IPS-20b (cell line): ENCODE measurements around the gene DCC.

Experiments used
- H3K27ac ChIP-seq: one replicate; pipeline ENCODE4 v1.5.1; 2013; ENCODE audit warnings: low read length
- H3K27me3 ChIP-seq: 2 replicates; pipeline ENCODE4 v1.6.1; 2013; ENCODE audit warnings: mild to moderate bottlenecking, low read length, inconsistent platforms; ENCODE audit not compliant: insufficient read depth
- H3K36me3 ChIP-seq: 2 replicates; pipeline ENCODE4 v1.6.1; 2013; ENCODE audit warnings: low read depth, mild to moderate bottlenecking, inconsistent platforms, low read length, moderate library complexity; ENCODE audit not compliant: insufficient read depth
- H3K4me1 ChIP-seq: 2 replicates; pipeline ENCODE4 v1.6.1; 2013; ENCODE audit warnings: mild to moderate bottlenecking, control low read depth, inconsistent platforms, low read length, moderate library complexity; ENCODE audit not compliant: insufficient read depth
- H3K4me3 ChIP-seq: 2 replicates; pipeline ENCODE4 v1.5.1; 2013; ENCODE audit warnings: mild to moderate bottlenecking, low read length, inconsistent platforms
- H3K9ac ChIP-seq: 2 replicates; pipeline ENCODE4 v1.6.1; 2013; ENCODE audit warnings: low read depth, mild to moderate bottlenecking, inconsistent platforms, low read length, moderate library complexity
- H3K9me3 ChIP-seq: 2 replicates; pipeline ENCODE4 v1.6.1; 2013; ENCODE audit warnings: mild to moderate bottlenecking, low read depth, low read length, inconsistent platforms; ENCODE audit not compliant: insufficient read depth

Gene DCC

DNA sequence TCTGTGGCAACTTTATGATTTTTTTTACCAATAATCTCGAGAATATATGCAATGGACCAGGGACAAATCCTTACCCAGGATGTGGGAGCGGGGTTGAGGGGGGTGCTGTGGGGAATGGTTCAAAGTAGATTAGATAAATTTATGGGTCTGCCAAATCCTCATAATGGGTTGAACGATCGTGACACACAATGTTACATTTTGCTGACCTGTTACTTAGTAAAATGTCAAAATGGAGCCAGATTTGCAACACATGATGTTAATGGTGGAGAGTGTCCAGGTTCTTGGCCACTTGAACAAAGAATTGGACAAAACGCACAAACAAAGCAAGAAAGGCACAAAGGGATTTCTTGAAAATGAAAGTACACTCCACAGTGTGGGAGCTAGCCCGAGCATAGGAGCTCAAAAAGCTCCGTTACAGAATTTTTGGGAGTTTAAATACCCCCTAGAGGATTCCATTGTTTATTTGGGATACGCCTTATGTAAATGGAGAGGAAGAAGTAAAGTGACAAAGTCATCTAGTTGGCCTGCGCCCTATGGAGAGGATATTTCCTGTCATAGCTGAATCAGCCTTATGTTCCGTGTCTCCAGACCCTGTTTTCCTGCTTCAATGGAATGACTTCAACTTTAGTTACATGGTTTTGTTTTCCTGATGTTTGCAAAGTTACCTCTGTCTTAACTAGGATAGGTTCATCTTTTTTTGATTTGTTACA, 776.0 kb downstream of the DCC start:
- Histone ChIP-seq H3K36me3 (no peaks in the 10 kb centered on the region), H3K9ac (no peak overlapping the region), H3K27me3 (no peaks in the 10 kb centered on the region), H3K4me1 (peaks cover 2% of the 10 kb centered on the region; the same call in 1 of the 2 replicates), H3K27ac (no peak overlapping the region), H3K9me3 (no peaks in the 10 kb centered on the region), H3K4me3 (no peak overlapping the region)

DNA sequence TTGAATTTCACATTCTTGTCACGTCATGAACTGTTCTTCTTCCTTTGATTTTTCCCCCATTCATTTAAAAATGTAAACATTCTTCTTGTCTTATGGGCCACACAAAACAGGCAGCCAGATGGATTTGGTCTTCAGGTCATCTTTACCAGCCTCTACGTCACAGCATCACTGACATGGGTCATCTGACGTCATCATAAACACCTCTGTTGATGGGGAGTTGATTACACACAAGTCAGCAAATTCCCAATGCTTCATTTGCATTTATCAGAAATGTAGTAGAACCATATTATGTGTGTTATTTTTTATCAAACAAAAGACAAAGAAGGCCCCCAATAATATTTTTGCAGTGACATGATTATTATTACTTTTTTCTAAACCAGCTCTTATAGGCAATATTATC, 777.9 kb downstream of the DCC start:
- Histone ChIP-seq H3K27ac (no peak overlapping the region), H3K4me3 (no peak overlapping the region), H3K4me1 (peaks cover 2% of the 10 kb centered on the region; the same call in 1 of the 2 replicates), H3K36me3 (no peaks in the 10 kb centered on the region), H3K9me3 (no peaks in the 10 kb centered on the region), H3K27me3 (no peaks in the 10 kb centered on the region), H3K9ac (no peak overlapping the region)

DNA sequence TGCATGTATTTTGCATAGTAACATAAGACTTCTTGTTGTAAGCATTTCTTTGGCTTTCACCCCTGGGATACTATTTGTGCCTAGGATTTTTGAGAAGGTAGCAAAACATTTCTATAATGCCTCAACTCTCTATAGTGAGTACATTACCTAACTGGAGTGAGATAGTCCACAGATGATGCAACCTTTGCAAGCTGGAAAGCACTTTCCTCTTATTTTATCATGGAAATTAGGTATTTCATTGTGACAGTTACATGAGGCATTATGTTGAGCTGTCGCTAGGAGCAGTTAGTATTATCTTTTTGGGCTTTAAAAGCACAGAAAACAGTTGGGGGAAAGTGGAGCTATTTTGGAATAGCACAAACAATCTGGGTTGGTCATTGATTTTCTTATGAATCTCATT, 786.2 kb downstream of the DCC start:
- H3K27ac ChIP-seq, result peak overlapping the region; percentile 64
- no peak overlapping the region for H3K4me3 ChIP-seq
- H3K36me3 ChIP-seq, result no peaks in the 10 kb centered on the region
- no peaks in the 10 kb centered on the region for H3K27me3 ChIP-seq
- H3K4me1 ChIP-seq, result peaks cover 12% of the 10 kb centered on the region; the same call in 1 of the 2 replicates
- H3K9me3 ChIP-seq, result no peaks in the 10 kb centered on the region
- H3K9ac ChIP-seq, result no peak overlapping the region

DNA sequence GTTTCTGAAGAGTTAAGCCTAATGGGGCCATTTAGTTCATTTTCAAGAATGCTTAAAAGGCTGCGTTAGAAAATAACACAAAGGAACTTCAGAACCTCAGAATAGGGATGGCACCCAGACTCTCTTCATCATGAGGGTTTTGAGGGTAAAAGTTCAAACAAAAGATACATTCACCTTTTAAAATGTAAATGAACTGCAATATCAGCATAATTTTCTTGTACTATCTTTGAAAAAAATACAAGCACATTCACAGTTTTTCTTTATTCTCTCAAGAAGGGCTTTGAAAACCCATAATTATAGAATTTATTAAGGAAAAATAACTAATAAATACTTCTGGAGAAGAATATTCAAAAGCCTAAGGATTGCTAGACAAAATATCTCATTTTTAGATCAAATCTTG, 791.0 kb downstream of the DCC start:
- Histone ChIP-seq H3K4me3 (no peak overlapping the region), H3K4me1 (peaks cover 11% of the 10 kb centered on the region; the same call in 1 of the 2 replicates), H3K36me3 (no peaks in the 10 kb centered on the region), H3K27ac (no peak overlapping the region), H3K9me3 (no peaks in the 10 kb centered on the region), H3K27me3 (no peaks in the 10 kb centered on the region), H3K9ac (no peak overlapping the region)

DNA sequence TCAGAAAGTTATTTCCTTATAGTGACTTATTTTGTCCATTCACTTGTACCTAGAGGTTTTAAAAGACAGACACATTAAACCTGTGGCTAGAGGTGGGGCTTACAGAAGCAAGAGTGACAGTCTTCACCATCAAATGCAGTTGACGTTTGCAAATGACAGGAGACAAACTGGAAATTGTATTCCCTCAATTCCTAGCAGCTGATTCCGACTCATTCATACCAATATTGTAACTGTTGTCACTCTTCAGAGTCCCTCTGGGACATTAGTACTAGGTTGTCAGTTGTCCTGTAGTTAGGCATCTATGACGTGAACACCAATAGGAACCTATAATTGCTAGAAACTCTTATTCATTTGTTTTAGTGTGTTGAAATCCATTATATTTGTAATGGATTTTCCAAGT, 794.7 kb downstream of the DCC start:
- H3K27me3 ChIP-seq, result no peaks in the 10 kb centered on the region
- no peak overlapping the region for H3K27ac ChIP-seq
- H3K4me1 ChIP-seq, result peaks cover 5% of the 10 kb centered on the region; the same call in 1 of the 2 replicates
- no peaks in the 10 kb centered on the region for H3K36me3 ChIP-seq
- no peak overlapping the region for H3K4me3 ChIP-seq
- peaks cover 3% of the 10 kb centered on the region; the same call in 1 of the 2 replicates for H3K9me3 ChIP-seq
- H3K9ac ChIP-seq, result no peak overlapping the region

DNA sequence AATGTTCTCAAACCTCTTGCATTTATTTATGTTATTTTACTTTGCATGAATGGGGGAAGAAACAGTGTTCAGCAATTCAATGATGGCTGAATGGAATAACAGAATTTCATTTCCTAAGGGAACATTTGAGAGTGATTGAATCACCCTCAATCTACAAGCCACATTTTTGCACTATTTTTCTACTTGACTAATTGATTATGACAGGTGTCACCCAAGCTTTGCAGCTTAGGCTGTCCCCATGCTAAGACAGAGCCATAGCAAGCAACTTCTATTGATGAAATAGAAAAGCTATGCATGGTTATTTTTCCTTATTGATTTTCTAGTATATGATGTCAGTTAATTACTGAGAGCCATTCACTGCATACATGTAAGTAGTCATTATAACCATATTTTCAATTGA, 795.7 kb downstream of the DCC start:
- Histone ChIP-seq H3K4me3 (no peak overlapping the region), H3K9me3 (peaks cover 3% of the 10 kb centered on the region; the same call in 1 of the 2 replicates), H3K27me3 (no peaks in the 10 kb centered on the region), H3K9ac (no peak overlapping the region), H3K4me1 (peaks cover 5% of the 10 kb centered on the region; the same call in 1 of the 2 replicates), H3K27ac (no peak overlapping the region), H3K36me3 (no peaks in the 10 kb centered on the region)

DNA sequence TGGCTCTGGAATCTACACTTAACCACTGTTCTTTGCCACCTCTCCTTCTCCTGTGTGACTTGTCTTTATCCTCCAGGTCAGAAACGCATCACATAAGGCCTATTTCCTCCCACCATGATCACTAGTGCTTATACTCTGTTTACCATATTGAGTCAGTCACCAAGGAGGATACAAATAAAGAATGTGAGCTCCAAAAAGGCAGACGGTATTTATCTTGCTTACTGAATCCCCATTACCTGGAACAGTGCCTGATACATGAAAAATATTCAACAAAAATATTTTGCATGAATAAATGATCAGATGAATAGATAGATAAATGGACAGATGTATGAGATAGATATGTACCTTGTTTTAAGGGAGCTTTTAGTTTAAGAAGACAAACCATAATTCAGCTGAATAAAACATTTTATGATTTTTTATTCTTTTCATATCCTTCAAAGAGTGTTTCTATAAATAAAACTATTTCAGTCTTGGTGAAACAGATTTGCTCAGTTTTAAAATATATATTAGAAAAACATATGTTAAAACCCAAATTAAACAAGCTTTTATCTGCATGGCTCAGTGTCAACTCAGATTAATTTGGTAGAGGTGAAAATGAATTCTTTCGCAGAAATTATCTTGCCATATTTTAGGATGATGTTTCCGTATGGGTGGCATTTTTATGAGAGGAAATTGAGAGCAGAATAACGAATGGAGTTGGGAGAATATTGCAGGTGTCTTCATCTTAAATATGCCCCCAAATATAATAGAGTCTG, 799.9 kb downstream of the DCC start:
- Histone ChIP-seq H3K36me3 (no peaks in the 10 kb centered on the region), H3K27ac (no peak overlapping the region), H3K4me3 (no peak overlapping the region), H3K27me3 (no peaks in the 10 kb centered on the region), H3K9ac (no peak overlapping the region), H3K9me3 (peaks cover 3% of the 10 kb centered on the region; the same call in 1 of the 2 replicates), H3K4me1 (peaks cover 5% of the 10 kb centered on the region; the same call in 1 of the 2 replicates)

DNA sequence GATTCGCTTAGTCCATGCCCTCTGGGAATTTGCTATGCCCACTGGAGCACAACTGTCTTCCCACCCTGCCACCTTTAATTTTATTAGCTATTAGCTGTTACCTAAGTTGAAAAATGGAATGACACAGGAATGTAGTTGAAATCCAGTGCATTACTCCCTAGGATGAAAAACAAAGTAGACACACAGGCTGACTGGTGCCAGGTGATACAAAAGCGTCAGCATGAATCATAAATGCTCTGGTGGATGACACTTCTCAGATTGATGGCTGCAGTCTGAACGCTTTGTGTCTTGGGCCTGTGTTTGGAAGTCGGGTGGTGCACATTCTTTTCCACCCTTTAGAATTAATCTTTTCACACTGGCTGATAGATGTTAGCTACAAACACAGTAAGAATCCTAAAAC, 802.0 kb downstream of the DCC start:
- peaks cover 2% of the 10 kb centered on the region; the same call in 1 of the 2 replicates for H3K9me3 ChIP-seq
- no peaks in the 10 kb centered on the region for H3K27me3 ChIP-seq
- no peak overlapping the region for H3K9ac ChIP-seq
- H3K27ac ChIP-seq, result no peak overlapping the region
- H3K4me3 ChIP-seq, result no peak overlapping the region
- H3K4me1 ChIP-seq, result peaks cover 5% of the 10 kb centered on the region; the same call in 1 of the 2 replicates
- H3K36me3 ChIP-seq, result no peaks in the 10 kb centered on the region

DNA sequence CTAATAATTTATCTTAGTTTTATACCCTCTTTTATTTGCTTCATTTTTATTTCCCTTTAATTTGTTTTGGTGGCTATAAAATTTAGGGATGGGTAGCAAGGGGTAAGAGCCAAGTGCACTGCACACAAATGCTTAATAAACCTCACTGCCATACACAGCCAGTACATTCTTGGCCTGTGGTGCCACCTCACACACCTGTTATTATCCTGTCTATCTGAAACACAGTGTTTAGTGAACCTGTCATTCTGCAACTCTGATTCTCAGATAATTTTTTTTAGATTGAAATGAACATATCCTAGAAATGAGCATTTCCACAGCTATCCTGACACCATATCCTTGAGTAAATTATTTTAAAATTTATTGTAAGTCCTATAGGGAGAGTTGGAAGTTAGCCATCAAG, 807.5 kb downstream of the DCC start:
- Histone ChIP-seq H3K27ac (no peak overlapping the region), H3K27me3 (no peaks in the 10 kb centered on the region), H3K9me3 (no peaks in the 10 kb centered on the region), H3K4me3 (no peak overlapping the region), H3K36me3 (no peaks in the 10 kb centered on the region), H3K4me1 (no peaks in the 10 kb centered on the region), H3K9ac (no peak overlapping the region)

DNA sequence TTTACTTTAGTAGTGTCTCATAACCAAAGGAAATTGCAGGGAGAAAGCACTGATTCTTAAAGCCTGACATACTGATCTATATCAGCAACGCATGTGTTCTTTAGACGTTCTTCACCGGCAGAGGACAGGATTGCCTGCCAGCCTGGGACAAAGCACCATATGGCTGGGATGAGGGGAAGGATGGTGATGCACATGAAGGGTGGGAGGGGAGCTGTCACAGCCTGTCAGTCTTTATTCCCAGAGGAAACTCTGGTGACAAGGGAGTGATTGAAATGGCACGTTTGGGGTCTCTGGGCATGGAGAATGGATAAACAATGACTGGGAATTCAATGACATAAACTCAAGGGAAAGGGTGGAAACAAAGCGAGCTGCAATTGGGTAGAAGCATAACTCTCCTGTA, 808.1 kb downstream of the DCC start:
- Histone ChIP-seq H3K9me3 (no peaks in the 10 kb centered on the region), H3K27ac (no peak overlapping the region)

DNA sequence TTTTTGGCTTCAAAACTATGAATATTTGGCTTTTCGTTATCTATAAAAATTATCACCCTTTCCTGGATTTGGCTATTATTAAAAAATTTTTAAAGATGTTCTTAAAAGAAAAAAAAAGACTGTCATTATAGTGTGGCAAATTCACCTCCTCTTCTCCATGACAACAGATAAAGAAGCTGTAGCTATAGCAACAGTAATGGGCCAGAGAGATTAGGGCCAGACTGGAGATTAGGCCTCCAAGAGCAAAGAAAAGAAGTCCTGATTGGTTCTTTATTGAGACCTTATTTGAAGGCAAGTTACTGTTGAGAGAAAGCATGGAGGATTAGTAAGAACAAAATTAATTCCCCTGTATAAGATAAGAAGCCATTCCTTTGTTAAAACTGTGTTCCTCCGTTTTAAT, 812.5 kb downstream of the DCC start:
- Histone ChIP-seq H3K36me3 (no peaks in the 10 kb centered on the region), H3K4me1 (no peaks in the 10 kb centered on the region), H3K4me3 (no peak overlapping the region)

More for the DNA sequence above, 808.1 kb downstream of the DCC start:
- Histone ChIP-seq H3K4me3 (no peak overlapping the region), H3K36me3 (no peaks in the 10 kb centered on the region), H3K9ac (no peak overlapping the region), H3K4me1 (no peaks in the 10 kb centered on the region), H3K27me3 (no peaks in the 10 kb centered on the region)

DNA sequence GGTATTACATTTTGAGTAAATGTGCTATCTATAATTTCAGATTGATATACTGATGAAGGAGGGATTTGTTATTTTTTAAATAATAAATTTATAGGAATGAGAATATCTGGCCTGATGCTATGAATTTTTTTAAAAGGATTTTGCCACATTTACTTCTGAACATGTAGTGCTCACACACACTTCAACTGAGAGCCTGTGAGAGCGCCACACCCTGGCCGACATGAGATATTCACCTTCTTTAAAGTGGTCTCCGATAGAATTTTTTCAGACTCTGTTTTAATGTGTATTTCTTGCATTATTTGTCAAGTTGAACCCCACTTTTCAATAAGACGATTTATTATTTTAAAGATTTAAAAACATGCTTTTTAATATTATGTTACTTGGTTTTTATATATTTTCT, 813.3 kb downstream of the DCC start:
- Histone ChIP-seq H3K4me3 (no peak overlapping the region), H3K27ac (no peak overlapping the region), H3K27me3 (no peaks in the 10 kb centered on the region), H3K36me3 (no peaks in the 10 kb centered on the region), H3K4me1 (no peaks in the 10 kb centered on the region), H3K9me3 (no peaks in the 10 kb centered on the region), H3K9ac (no peak overlapping the region)

More for the DNA sequence above, 812.5 kb downstream of the DCC start:
- H3K27me3 ChIP-seq, result no peaks in the 10 kb centered on the region
- no peaks in the 10 kb centered on the region for H3K9me3 ChIP-seq
- H3K27ac ChIP-seq, result no peak overlapping the region
- H3K9ac ChIP-seq, result no peak overlapping the region
